ENCODE results near the gene RMI2.

GRCh38 chr16:11295672-11296071 is 49.6 kb upstream of the RMI2 start:
- TF ChIP-seq GATA2 (IDR thresholded peaks at IDR 0.05; ENCODE audit: low read depth, low read length) (no peak), GATA3 (IDR thresholded peaks at IDR 0.05; ENCODE audit: low read depth, low read length) (no peak)

All from SH-SY5Y (cell line).